HepG2 (cell line): ENCODE results near the gene SPTSSA. TPM values are rescaled to one million over a fixed set of nuclear protein-coding genes. Genes with fewer than 3 reads are reported as not detected.
A peak's percentile ranks its signal among the peaks of the same experiment; 100 is the strongest.

Source experiments
- ATAC-seq: fragments of 200-7000 bp; cut with Tn5 transposase; 3 replicates; pipeline ENCODE4 v1.9.1; 2020; ENCODE audit warnings: mild to moderate bottlenecking, moderate library complexity
- BruUV-seq: library from RNA; stranded (reverse); fragments of 400-500 nt; replicated peaks from 2 replicates; lab custom pipeline; 2021; lab: Mats Ljungman, UMichigan
- CTCF ChIA-PET: fragments of 300-600 bp; formaldehyde crosslinking; extraction: SDS; loops from one replicate; lab custom pipeline; 2021; ENCODE audit warnings: low total read pairs, inconsistent platforms, low intra/inter-chr PET ratio; lab: Yijun Ruan, JAX
- POLR2A ChIA-PET: fragments of 350-600 bp; sonication (Branson Sonifier 250); formaldehyde crosslinking; loops from one replicate; lab custom pipeline; 2020; ENCODE audit warnings: antibody characterized with exemption, inconsistent platforms; lab: Yijun Ruan, JAX
- DNase-seq: peaks from one replicate; pipeline ENCODE4 v3.0.0-alpha.2; 2015; ENCODE audit warnings: low spot score
- FAIRE-seq: peaks from 3 replicates; lab custom pipeline; 2011; peaks lifted over from hg19 to GRCh38; lab: Jason Lieb, UNC
- H2AFZ ChIP-seq: one replicate; pipeline ENCODE4 v1.6.1; 2011; ENCODE audit warnings: low read length, inconsistent platforms
- H3K27ac ChIP-seq: fragments of 300-600 bp; 3 replicates; pipeline ENCODE4 v1.8.0; 2011; ENCODE audit warnings: mixed run types, mild to moderate bottlenecking, mixed read lengths, low read length, inconsistent platforms; ENCODE audit not compliant: insufficient read depth; ENCODE audit errors: extremely low read length
- H3K27me3 ChIP-seq, 2 experiments: fragments of 200-600 bp in 1 of 2; 2 replicates in 1 of 2; 3 replicates in 1 of 2; pipeline versions ENCODE4 v1.6.0 to v1.8.0; 2011; ENCODE audit warnings: low read length in 2 of 2, mild to moderate bottlenecking in 2 of 2, moderate library complexity in 2 of 2, inconsistent platforms in 1 of 2; ENCODE audit not compliant: insufficient read depth in 2 of 2, control insufficient read depth in 1 of 2
- H3K36me3 ChIP-seq, 2 experiments: fragments of 200-600 bp in 1 of 2; replicated peaks in 1 of 2; 2 replicates in 1 of 2; 3 replicates in 1 of 2; pipeline versions ENCODE4 v1.5.1 to v1.8.0; 2011; ENCODE audit warnings: low read length in 2 of 2, inconsistent platforms in 1 of 2; ENCODE audit not compliant: insufficient read depth in 2 of 2, control insufficient read depth in 1 of 2
- H3K4me1 ChIP-seq: 2 replicates; pipeline ENCODE4 v1.5.1; 2012; ENCODE audit warnings: low read length, inconsistent platforms; ENCODE audit not compliant: insufficient read depth
- H3K4me2 ChIP-seq: 2 replicates; pipeline ENCODE4 v1.6.0; 2011; ENCODE audit warnings: low read depth, low read length, inconsistent platforms
- H3K4me3 ChIP-seq, 3 experiments: fragments of 200-600 bp in 1 of 3; sonication (generic), shearing (Covaris generic) in 1 of 3; replicated peaks in 1 of 3; 2 replicates each; pipeline ENCODE4 v1.5.1; 2011 to 2016; ENCODE audit warnings: low read length in 3 of 3, inconsistent platforms in 2 of 3, low read depth in 2 of 3, mild to moderate bottlenecking in 2 of 3, control low read depth in 1 of 3, mixed read lengths in 1 of 3; ENCODE audit not compliant: insufficient read depth in 1 of 3
- H3K79me2 ChIP-seq: one replicate; pipeline ENCODE4 v1.6.1; 2011; ENCODE audit warnings: low read length, inconsistent platforms; ENCODE audit not compliant: insufficient read depth
- H3K9ac ChIP-seq: 2 replicates; pipeline ENCODE4 v1.6.0; 2011; ENCODE audit warnings: mild to moderate bottlenecking, low read depth, low read length, inconsistent platforms; ENCODE audit not compliant: insufficient read depth
- H3K9me3 ChIP-seq: 2 replicates; pipeline ENCODE4 v1.5.1; 2012; ENCODE audit warnings: mild to moderate bottlenecking, low read length
- H4K20me1 ChIP-seq: 2 replicates; pipeline ENCODE4 v1.6.0; 2011; ENCODE audit warnings: inconsistent platforms, mild to moderate bottlenecking, low read length, moderate library complexity; ENCODE audit not compliant: insufficient read depth
- ARID2 ChIP-seq: sonication (generic); formaldehyde crosslinking; IDR thresholded peaks from 2 replicates; pipeline ENCODE4 v1.8.1; 2022; ENCODE audit warnings: mild to moderate bottlenecking, missing genetic modification reagents, borderline replicate concordance
- CREM ChIP-seq, 2 experiments: sonication (generic) in 1 of 2; formaldehyde crosslinking in 1 of 2; IDR thresholded peaks; 2 replicates each; pipeline versions ENCODE4 v1.4.0 to v1.6.1; 2016 to 2020; ENCODE audit warnings: antibody characterized with exemption in 1 of 2, mild to moderate bottlenecking in 1 of 2, missing genetic modification reagents in 1 of 2
- ISL2 ChIP-seq: sonication (generic); formaldehyde crosslinking; IDR thresholded peaks from 2 replicates; pipeline ENCODE4 v1.5.0; 2020; ENCODE audit warnings: missing genetic modification reagents
- PHF21A ChIP-seq: sonication (generic); formaldehyde crosslinking; IDR thresholded peaks from 2 replicates; pipeline ENCODE4 v1.5.0; 2020; ENCODE audit warnings: mild to moderate bottlenecking, missing genetic modification reagents
- TMF1 ChIP-seq: sonication (generic); formaldehyde crosslinking; IDR thresholded peaks from 2 replicates; pipeline ENCODE4 v1.8.1; 2022; ENCODE audit warnings: low read depth, missing genetic modification reagents
- ZBTB4 ChIP-seq: sonication (generic); formaldehyde crosslinking; IDR thresholded peaks from 2 replicates; pipeline ENCODE4 v1.4.0; 2020; ENCODE audit warnings: missing genetic modification reagents, mild to moderate bottlenecking, borderline replicate concordance
- ZFAT ChIP-seq: sonication (generic); formaldehyde crosslinking; conservative IDR thresholded peaks from 2 replicates; pipeline ENCODE4 v1.8.1; 2023; ENCODE audit warnings: missing genetic modification reagents, inconsistent platforms
- ZNF180 ChIP-seq: sonication (generic); formaldehyde crosslinking; IDR thresholded peaks from 2 replicates; pipeline ENCODE4 v1.4.0; 2020; ENCODE audit warnings: low read depth, missing genetic modification reagents, borderline replicate concordance
- WGBS: methylation state at CpG from one replicate; pipeline ENCODE4 v1.1.6; 2017; ENCODE audit warnings: low lambda C conversion rate; 5-methylcytosine and 5-hydroxymethylcytosine counted together
- in situ Hi-C: cut with HindIII; loops from 2 replicates; pipeline ENCODE4 v1.10.0; 2017; ENCODE audit warnings: low pct_unique_long_range_greater_than_20kb; ENCODE audit not compliant: extremely low pct_ligation_motif_present
- intact Hi-C: fragments of 100-400 bp; cut with micrococcal nuclease; formaldehyde crosslinking; loops from one replicate; pipeline ENCODE4 v1.10.0; 2022; ENCODE audit not compliant: unreplicated experiment
- polyA plus RNA-seq, 8 experiments: library from polyadenylated mRNA; depleted of rRNA in 3 of 8; stranded (reverse) in 7 of 8; unstranded in 1 of 8; fragments of >200 nt; fragmentation: Illumina TruSeq in 4 of 8; extraction: Trizol in 4 of 8; gene quantifications; 2 replicates each; pipeline versions ENCODE4 v1.2.1 to v1.2.3, GENCODE V29; 2011 to 2016; ENCODE audit warnings: low read depth in 4 of 8, missing spikeins in 1 of 8, mixed read lengths in 1 of 8; ENCODE audit not compliant: insufficient read depth in 1 of 8
- total RNA-seq, 5 experiments: library from RNA; depleted of rRNA; stranded (reverse); fragments of >200 nt; fragmentation: Illumina TruSeq; extraction: Trizol; gene quantifications; 2 replicates each; pipeline ENCODE4 v1.2.3, GENCODE V29; 2016; ENCODE audit warnings: low read depth in 1 of 5

SPTSSA gene
- total and polyA plus RNA-seq, 2 of the 13 experiments (the other 11 are each of a cell fraction or from before 2014, with no cell fraction given), result 19.1 to 86.1 TPM

- Histone ChIP-seq H2AFZ (no peak overlapping the region), H3K4me2 (no peak overlapping the region), H4K20me1 (no peaks in the 10 kb centered on the region), H3K27me3 (no peaks in the 10 kb centered on the region), H3K9ac (no peak overlapping the region), H3K4me3 (no peak overlapping the region), H3K9me3 (no peaks in the 10 kb centered on the region), H3K27ac (no peak overlapping the region), H3K4me1 (peaks cover 49% of the 10 kb centered on the region), H3K79me2 (no peaks in the 10 kb centered on the region), H3K36me3 (no peaks in the 10 kb centered on the region)
- intact Hi-C loops (no loop called here), in situ Hi-C loops (no loop called here)
- no TSS peak for BruUV-seq
- ChIA-PET POLR2A (no interaction called here), CTCF (no interaction called here)
- DNase-seq (no peak), ATAC-seq (no peak), FAIRE-seq (no peak)
- WGBS, result 46% methylated on average over 2 of the region's 2 CpGs
- TF ChIP-seq CREM (IDR thresholded peaks at IDR 0.05) (0 out of 2 replicates have a peak, but pooled peaks have one; percentile 25), CREM (CRISPR knock-in tag; IDR thresholded peaks at IDR 0.05) (no peak), ZBTB4 (no peak), ARID2 (CRISPR knock-in tag) (no peak)
Observed at GRCh38 chr14:34502545-34503225, 40.6 kb upstream of the SPTSSA start.

GRCh38 chr14:34502001-34502400, 40.0 kb upstream of the SPTSSA start:
- Histone ChIP-seq H3K27ac (no peak overlapping the region), H3K4me2 (no peak overlapping the region), H3K4me1 (peaks cover 51% of the 10 kb centered on the region), H3K9me3 (no peaks in the 10 kb centered on the region), H3K9ac (no peak overlapping the region), H3K36me3 (no peaks in the 10 kb centered on the region), H2AFZ (no peak overlapping the region), H3K27me3 (no peaks in the 10 kb centered on the region), H3K79me2 (no peaks in the 10 kb centered on the region), H3K4me3 (no peak overlapping the region), H4K20me1 (no peaks in the 10 kb centered on the region)
- DNase-seq (no peak), ATAC-seq (no peak), FAIRE-seq (no peak)
- no peak for TF ChIP-seq TMF1 (CRISPR knock-in tag)
- TF ChIP-seq ZFAT, result no peak
- no peak for TF ChIP-seq PHF21A (CRISPR knock-in tag)
- no peak for TF ChIP-seq ZNF180
- no peak for TF ChIP-seq ISL2 (CRISPR knock-in tag)
- WGBS, result 41% methylated on average over 2 of the region's 2 CpGs
- CTCF ChIA-PET, result no interaction called here
- in situ Hi-C loops (no loop called here), intact Hi-C loops (no loop called here)
- no TSS peak for BruUV-seq
- POLR2A ChIA-PET, result no interaction called here
